Effector CD8-positive, alpha-beta T cell (primary cell): ENCODE measurements around the gene ASB18.
"Not testable (repeated sequence)": the region's sequence is repeated elsewhere in the genome, so short reads cannot be mapped to it uniquely, and the experiment has no call there.

ENCODE experiments used
- DNase-seq: peaks from one replicate; lab custom pipeline; 2025; lab: John Stamatoyannopoulos, UW
- total RNA-seq, 4 experiments: gene quantifications; one replicate each; lab custom pipeline; 2026; lab: John Stamatoyannopoulos, UW

Gene ASB18, protein sequence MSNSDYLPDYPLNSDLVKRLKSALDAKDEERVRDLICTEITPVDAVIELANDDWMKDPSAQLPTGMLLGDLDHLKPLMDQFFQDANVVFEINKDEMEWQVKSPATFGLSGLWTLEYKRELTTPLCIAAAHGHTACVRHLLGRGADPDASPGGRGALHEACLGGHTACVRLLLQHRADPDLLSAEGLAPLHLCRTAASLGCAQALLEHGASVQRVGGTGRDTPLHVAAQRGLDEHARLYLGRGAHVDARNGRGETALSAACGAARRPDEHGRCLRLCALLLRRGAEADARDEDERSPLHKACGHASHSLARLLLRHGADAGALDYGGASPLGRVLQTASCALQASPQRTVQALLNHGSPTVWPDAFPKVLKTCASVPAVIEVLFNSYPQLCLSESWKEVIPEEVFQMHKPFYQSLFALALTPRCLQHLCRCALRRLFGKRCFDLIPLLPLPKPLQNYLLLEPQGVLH
- total RNA-seq, result 0 reads per million in 4 experiments

DNA sequence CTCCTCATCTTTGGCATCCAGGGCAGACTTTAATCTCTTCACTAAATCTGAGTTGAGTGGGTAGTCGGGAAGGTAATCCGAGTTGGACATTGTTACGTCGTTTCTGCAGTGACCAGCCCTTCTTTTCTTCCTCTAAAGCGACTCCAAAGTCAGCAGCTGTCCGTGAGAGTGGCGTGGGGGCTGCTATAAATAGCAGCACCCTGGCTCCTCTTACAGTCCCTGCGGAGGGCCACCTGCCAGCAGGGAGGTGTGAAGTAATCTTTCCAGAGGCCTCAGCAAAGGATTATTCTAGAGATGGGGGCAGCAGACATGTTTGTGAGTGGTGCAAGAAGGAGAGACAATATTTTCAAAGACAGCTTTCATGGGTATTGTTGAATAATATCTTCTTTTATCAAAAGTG is at the start of gene ASB18:
Gene ASB18, minus strand, starts transcription at position 151 of the 400 bp plus-strand sequence. Its CDS starts 61 bp downstream, at position 90.
- DNase-seq, result no peak

DNA sequence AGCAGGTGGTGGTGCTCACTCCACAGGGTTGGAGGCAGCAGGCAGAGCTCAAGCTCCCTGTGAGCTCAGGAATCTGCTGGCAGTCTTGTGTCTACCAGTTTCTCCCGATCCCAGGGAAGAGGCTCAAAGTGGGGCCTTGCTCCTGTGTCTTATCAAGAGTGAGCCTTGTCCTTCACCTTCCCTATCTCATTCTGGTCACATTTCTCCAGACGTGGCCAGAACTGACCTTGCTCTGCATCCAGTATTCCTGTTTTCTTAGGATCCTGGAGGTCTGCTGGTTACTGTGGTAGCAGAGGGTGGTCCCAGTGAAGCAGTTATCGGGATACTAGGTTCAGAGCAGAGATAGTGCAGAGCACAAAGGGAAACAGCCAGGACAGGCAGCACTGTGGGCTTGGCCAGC is 47.1 kb upstream of the ASB18 start:
- no peak for DNase-seq

DNA sequence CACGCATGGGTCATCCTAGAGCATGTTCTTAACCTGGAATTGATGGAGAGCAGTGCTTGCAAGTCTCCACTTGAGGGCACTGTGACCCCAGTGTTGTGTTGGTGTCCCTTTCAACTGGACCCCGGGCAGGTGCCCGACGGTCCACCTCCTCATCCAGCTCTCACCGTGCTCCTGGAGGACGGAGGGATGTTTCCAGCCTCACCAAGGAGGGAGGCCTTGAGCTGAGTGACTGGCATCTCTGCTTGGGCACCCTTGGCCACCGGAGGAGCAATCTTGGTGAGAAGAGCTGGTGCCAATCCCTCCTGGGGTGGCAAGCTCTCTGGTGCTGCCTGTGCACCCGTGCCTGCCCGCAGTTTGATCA is 45.4 kb upstream of the ASB18 start:
- DNase-seq, result no peak

- DNase-seq, result no peak
These were observed 44.9 kb upstream of the ASB18 start for GRCh38 chr2:236308855-236309668.

DNA sequence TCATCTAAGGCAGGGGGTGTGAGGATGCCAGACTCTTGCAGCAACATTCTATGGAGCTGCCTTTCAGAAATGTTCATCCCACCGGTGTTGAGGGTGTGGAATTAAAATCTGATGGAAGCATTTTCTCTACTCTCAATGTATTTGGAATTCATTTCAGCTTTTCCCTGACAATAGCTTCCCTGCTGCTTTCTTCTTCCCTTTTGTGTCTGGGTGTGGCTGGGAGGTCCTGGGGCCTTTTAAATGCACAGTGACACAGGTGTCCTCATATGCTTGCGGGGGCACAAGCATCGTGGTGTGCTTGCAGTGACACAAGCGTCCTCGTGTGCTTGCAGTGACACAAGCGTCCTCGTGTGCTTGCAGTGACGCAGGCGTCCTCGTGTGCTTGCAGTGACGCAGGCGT is 43.4 kb upstream of the ASB18 start:
- no peak for DNase-seq

GRCh38 chr2:236306825-236307540 is 42.8 kb upstream of the ASB18 start:
- DNase-seq, result no peak

- DNase-seq, result no peak
These were observed 41.9 kb upstream of the ASB18 start for GRCh38 chr2:236305964-236306605.

GRCh38 chr2:236305531-236305930 is 41.3 kb upstream of the ASB18 start:
- no peak for DNase-seq

DNA sequence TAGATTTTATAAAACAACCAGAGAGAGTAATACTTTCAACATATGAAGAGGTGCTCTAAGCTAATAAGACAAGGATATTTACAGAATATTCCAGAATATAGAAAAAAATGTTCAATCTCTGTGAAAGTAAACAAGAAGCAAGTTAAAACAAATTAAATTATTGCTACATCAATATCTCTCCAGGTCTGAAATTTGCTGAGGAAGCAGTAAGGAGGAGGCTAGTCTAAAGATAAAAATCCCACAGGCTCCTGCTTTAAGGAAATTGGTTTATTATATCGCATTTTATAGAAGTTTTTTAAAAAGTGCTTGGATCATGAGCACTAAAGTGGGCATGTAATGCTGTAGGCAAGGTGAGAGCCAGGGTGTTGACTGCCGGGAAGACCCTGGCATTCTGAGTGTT is 39.7 kb upstream of the ASB18 start:
- DNase-seq, result no peak

DNA sequence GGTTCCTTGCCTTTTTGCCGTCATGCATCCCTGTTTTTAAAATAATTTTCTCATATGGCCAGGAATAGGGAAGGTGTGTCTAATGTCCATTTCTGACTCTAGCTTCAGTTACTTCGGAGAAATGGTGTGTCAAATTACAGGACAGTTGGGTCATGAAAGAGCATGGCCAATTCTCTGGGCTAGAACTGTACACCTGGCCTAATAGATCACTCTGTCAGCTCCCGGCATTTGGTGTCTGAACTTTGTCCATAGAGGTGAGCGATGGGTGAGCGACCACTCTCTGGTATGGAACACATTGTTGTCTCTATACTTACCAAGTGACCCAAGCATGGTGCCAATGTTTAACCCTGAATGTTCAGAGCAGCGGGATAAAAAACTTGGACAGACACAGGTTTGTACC is 38.3 kb upstream of the ASB18 start:
- no peak for DNase-seq

DNA sequence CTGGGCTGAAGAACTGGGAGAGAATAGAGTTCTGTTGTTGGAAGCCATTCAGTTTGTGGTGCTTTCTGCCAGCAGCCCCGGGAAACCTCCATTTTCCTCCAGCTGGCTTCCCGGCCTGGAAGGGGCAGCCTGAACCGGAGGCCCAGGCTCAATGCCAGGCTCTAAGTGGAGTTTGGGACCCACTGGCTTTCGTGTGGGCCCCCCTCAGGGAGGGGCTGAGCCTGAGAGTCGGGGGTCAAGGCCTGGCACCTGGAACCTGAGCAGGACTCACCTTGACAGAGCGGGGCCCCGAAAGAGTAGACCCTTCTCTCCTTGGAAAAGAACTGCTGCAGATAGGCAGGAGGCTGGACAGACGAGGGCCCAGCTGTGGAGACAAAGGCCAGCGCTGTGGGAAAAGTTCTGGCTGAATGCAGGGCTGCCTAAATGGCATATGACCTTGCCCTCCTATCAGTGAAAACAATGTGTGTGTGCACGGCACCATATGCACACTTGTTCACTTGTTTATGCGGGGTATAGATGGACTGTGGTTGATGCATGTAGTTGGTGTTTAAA is 34.8 kb upstream of the ASB18 start:
- no peak for DNase-seq

- no peak for DNase-seq
These were observed 31.3 kb upstream of the ASB18 start for GRCh38 chr2:236295481-236295880.

- DNase-seq, result no peak
These were observed 30.4 kb upstream of the ASB18 start for GRCh38 chr2:236294647-236295046.

DNA sequence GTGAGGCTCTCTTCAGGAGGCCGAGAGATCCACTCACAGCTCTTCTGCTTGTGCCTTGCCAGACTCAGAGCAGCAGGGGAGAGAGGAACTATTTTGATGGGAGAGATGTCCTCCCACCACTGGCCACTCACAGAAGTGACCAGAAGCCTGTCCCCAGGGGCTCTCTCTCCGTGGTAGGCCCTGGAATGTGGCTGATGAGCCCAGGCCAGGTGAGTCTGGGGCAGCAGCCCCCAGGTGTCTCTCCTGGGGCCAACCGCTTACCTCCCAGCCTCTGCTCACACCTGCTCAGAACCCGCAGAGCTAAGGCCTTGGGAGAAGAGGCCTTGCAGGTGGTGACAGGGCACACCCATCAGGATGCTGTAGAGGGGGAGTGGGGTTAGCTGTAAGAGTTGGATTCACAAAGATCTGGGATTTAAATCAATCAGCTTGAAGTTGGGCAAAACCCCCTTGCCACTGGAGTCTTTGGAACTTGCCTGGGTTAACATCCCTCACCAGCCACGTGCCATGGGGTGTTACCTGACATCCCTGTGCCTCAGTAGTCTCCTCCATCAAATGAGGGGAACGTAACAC is 29.1 kb upstream of the ASB18 start:
- no peak for DNase-seq

GRCh38 chr2:236291911-236292310 is 27.7 kb upstream of the ASB18 start:
- DNase-seq, result no peak

DNA sequence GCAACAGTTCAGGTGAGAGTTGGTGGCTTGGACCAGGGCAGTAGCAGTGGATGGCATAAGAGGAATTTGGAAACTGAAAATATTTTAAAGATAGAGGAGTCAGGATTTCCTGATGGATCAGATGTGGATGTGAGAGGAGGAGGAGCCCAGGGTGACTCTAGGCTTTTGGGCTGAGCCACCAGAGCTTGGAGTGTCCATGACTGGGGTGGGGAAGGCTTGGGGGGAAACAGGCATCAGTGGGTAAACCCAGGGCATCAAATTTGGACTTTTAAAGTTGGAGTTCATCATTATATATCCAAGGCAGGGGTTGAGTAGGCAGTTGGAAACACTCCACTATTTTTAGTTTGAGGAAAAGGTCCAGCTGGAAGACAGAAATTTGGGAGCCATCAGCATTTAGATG is 27.3 kb upstream of the ASB18 start:
- no peak for DNase-seq

DNA sequence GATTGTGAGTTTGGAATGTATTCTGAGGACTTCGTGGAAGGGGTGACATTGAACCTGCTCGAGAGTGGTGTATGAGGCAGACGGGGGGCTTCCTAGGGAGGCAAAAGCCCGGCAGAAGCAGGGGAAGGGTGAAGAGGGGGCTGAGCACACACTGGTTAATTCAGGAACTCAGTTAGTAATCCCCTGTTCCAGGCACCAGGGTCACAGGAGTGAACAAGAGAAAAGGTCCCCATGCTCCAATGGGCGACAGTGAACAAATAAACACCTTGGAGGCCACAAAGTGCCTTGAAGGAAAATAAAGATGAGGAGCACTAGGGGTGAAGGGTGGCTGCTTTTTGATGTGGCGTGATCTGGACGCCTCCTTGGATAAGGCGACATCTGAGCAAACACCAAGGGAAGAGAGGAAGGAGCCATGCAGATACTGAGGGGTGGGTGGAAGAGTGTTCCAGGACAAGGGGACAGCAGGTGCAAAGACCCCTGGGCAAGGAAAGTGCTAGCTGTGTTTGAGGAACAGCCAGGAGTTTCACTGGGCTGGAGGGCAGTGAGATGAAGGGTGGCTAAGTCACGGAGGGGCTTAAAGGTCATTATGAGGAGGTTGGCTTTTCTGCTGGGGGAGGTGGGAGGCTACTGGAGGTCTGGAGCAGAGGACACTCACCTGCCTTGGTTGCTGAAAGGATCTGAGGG is 26.7 kb upstream of the ASB18 start:
- DNase-seq, result no peak

DNA sequence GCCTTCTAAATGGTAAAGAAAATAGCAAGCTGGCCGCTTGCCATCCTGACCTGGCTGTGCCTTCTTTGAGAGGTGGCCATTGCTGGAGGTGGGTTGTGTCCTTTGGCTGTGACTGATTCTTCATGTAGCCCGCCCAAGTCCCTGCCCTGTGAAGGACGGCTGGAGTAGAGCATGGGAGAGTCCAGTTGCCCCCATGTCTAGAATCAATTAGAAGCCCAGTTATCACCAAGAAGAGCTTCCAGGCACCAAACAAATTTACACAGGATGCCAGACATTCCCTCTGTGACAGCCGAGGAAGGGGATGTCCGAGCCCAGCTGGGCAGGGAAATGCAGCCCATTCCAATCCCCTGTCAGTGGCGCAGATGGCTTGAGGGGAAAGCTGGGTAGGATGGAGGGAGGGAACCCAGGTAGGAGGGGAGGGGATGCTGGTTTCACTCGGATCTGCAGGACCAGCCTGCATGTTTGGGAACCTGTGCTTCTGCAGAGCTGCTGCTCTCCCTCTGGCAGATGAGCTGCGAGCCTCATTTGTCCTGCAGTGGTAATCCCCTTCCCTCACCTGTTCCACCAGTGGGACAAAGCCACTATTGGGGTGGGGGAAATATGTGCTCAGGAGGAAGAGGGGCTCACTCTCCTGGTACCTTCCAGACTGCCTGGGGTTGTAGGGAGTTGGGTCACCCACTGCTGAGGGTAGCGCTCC is 25.7 kb upstream of the ASB18 start:
- DNase-seq, result no peak

DNA sequence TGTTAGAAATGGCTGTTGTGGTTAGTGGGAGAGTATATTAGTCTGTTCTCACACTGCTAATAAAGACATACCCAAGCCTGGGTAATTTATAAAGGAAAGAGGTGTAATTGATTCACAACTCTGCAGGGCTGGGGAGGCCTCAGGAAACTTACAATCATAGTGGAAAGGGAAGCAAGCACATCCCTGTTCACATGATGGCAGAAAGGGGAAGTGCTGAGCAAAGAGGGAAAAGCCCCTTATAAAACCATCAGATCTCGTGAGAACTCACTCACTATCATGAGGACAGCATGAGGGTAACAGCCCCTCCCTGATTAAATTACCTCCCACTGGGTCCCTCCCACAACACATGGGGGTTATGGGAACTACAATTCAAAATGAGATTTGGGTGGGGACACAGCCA is 24.2 kb upstream of the ASB18 start:
- DNase-seq, result not testable (repeated sequence)

DNA sequence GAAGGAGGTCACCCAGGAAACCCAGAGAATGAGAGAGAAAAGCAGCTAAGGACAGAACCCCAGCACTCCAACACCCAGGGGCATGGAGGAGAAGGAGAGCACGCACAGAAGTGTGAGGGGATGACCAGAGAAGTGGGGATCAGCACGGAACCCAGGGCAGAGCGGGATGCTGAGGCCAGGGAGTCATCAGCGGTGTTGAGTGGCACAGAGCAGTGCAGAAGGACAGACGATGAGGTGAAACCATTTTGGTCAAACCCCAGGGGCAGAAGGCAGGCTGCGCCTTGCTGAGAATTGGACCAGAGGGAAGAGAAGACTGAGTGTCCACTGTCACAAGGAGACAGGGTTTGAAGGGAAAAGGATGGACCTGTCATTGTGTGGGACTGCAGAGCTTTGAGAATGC is 23.4 kb upstream of the ASB18 start:
- DNase-seq, result no peak
